GM12872 (cell line): ENCODE measurements around the gene PAX3.
A peak's percentile ranks its signal among the peaks of the same experiment; 100 is the strongest.

Experiments
- CTCF ChIP-seq: IDR thresholded peaks from 3 replicates; pipeline ENCODE4 v1.5.1; 2011; ENCODE audit warnings: low read depth, mild to moderate bottlenecking, low read length, moderate library complexity; ENCODE audit not compliant: insufficient read depth

The PAX3 gene

GRCh38 chr2:222332116-222332515, 33.3 kb upstream of the PAX3 start:
- TF ChIP-seq CTCF, result no peak

GRCh38 chr2:222330910-222331309, 32.1 kb upstream of the PAX3 start:
- no peak for TF ChIP-seq CTCF

GRCh38 chr2:222322236-222322635, 23.4 kb upstream of the PAX3 start:
- no peak for TF ChIP-seq CTCF

DNA sequence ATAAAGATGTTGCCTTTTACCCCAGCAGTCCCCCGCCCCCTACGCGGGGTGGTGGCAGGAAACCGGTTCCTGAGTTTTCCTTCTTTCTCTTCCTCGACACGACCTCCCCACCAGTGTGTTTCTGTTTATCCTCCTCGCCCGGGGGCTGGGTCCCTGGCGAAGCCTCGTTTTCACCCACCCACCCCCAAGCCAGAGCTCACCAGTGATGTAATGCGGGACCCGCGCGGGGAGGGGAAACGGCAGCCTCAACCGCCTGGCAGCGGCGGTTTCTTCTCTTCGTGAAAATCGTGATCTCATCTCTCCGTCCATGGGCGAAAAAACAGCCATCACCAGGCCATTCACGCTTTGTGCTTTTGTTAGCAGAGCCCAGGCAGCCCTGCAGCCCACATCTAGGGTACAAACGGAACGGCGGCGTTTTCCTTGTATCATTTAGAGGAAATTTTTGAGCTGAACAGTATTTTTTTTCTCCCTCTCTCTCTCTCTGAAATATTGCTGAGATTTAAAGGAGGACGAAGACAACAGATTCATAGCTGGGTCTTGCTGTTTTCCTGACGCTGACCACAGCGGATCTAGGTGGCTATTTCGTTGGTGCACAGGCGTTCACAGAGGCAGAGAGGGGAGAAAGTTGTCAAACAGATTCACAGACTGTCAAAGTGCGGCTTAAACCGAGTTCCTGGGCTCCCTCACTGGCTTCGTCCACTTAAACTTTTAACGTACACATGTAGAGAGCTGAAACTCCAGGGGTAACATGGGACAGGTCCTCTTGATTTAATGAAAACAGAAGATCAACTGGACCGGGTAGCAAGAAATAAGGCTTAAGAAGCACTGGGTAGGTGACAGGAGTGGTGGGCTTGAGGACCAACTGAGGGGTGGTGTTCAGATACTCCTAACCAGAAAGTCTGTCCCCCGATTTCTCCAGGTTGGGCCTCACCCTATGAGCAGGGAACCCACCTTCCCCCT, 21.9 kb upstream of the PAX3 start:
- no peak for TF ChIP-seq CTCF

- TF ChIP-seq CTCF, result 0 out of 3 replicates have a peak, but pooled peaks have one; percentile 16
These were observed 21.0 kb upstream of the PAX3 start for GRCh38 chr2:222319586-222320435.

- TF ChIP-seq CTCF, result peak; percentile 54
These were observed 20.2 kb upstream of the PAX3 start for GRCh38 chr2:222318712-222319585.
